SK-N-SH treated with all-trans-retinoic acid at 6 μM for 48 hours (cell line): ENCODE data around the gene ENO2.

Source experiments
- ATAC-seq: fragments of 200-7000 bp; cut with Tn5 transposase; 3 replicates; pipeline ENCODE4 v1.9.1; 2020; ENCODE audit warnings: mild to moderate bottlenecking, moderate library complexity
- ARNTL ChIP-seq: fragments of 450-650 bp; formaldehyde crosslinking; IDR thresholded peaks from 2 replicates; pipeline ENCODE4 v1.5.0; 2020; ENCODE audit warnings: low read depth, mild to moderate bottlenecking, moderate library complexity, borderline replicate concordance
- BACH2 ChIP-seq: fragments of 250-450 bp; sonication (Bioruptor Pico); IDR thresholded peaks from 2 replicates; pipeline ENCODE4 v1.9.0; 2021; ENCODE audit warnings: mild to moderate bottlenecking, borderline replicate concordance
- CREB5 ChIP-seq: fragments of 250-450 bp; sonication (Bioruptor Pico); IDR thresholded peaks from 2 replicates; pipeline ENCODE4 v1.5.1; 2020; ENCODE audit warnings: low read depth, mild to moderate bottlenecking, moderate library complexity
- CSDC2 ChIP-seq: fragments of 250-450 bp; sonication (Bioruptor Pico); IDR thresholded peaks from 2 replicates; pipeline ENCODE4 v1.5.0; 2020; ENCODE audit warnings: mild to moderate bottlenecking, moderate library complexity
- CSRNP3 ChIP-seq: fragments of 250-450 bp; sonication (Bioruptor Pico); IDR thresholded peaks from 2 replicates; pipeline ENCODE4 v1.5.1; 2021; ENCODE audit warnings: mild to moderate bottlenecking, moderate library complexity
- ESRRG ChIP-seq: fragments of 250-450 bp; sonication (Bioruptor Pico); IDR thresholded peaks from 2 replicates; pipeline ENCODE4 v1.6.1; 2021; ENCODE audit warnings: mild to moderate bottlenecking
- GLIS3 ChIP-seq: fragments of 250-450 bp; sonication (Bioruptor Pico); IDR thresholded peaks from 2 replicates; pipeline ENCODE4 v1.5.0; 2020; ENCODE audit warnings: mild to moderate bottlenecking, moderate library complexity
- ISL1 ChIP-seq: fragments of 250-450 bp; sonication (Bioruptor Pico); IDR thresholded peaks from 2 replicates; pipeline ENCODE4 v2.1.2; 2022; ENCODE audit warnings: mild to moderate bottlenecking, moderate library complexity
- PATZ1 ChIP-seq: fragments of 250-450 bp; sonication (Bioruptor Pico); IDR thresholded peaks from 2 replicates; pipeline ENCODE4 v1.8.0; 2020; ENCODE audit warnings: mild to moderate bottlenecking, moderate library complexity, borderline replicate concordance
- RARB ChIP-seq: fragments of 250-450 bp; sonication (Bioruptor Pico); IDR thresholded peaks from 2 replicates; pipeline ENCODE4 v1.8.0; 2021; ENCODE audit warnings: mild to moderate bottlenecking, moderate library complexity
- SNAI2 ChIP-seq: fragments of 250-450 bp; sonication (Bioruptor Pico); IDR thresholded peaks from 2 replicates; pipeline ENCODE4 v1.5.0; 2020; ENCODE audit warnings: mild to moderate bottlenecking, moderate library complexity
- TCF4 ChIP-seq: fragments of 250-450 bp; sonication (Bioruptor Pico); IDR thresholded peaks from 2 replicates; pipeline ENCODE4 v1.8.0; 2021; ENCODE audit warnings: mild to moderate bottlenecking, moderate library complexity, borderline replicate concordance
- TOX ChIP-seq: fragments of 250-450 bp; sonication (Bioruptor Pico); IDR thresholded peaks from 2 replicates; pipeline ENCODE4 v1.8.0; 2021; ENCODE audit warnings: mild to moderate bottlenecking, moderate library complexity, borderline replicate concordance
- TSHZ2 ChIP-seq: fragments of 250-450 bp; sonication (Bioruptor Pico); IDR thresholded peaks from 2 replicates; pipeline ENCODE4 v1.5.0; 2020; ENCODE audit warnings: mild to moderate bottlenecking, moderate library complexity
- ZC3H10 ChIP-seq: fragments of 250-450 bp; sonication (Bioruptor Pico); IDR thresholded peaks from 2 replicates; pipeline ENCODE4 v1.5.1; 2021; ENCODE audit warnings: mild to moderate bottlenecking, moderate library complexity
- ZFP3 ChIP-seq: fragments of 250-450 bp; sonication (Bioruptor Pico); IDR thresholded peaks from 2 replicates; pipeline ENCODE4 v1.5.0; 2020; ENCODE audit warnings: mild to moderate bottlenecking, moderate library complexity
- ZFP30 ChIP-seq: fragments of 450-650 bp; formaldehyde crosslinking; IDR thresholded peaks from 2 replicates; pipeline ENCODE4 v1.5.0; 2022; ENCODE audit warnings: mild to moderate bottlenecking, moderate library complexity
- ZNF565 ChIP-seq: fragments of 450-650 bp; formaldehyde crosslinking; conservative IDR thresholded peaks from 2 replicates; pipeline ENCODE4 v1.5.0; 2020; ENCODE audit warnings: low read depth, mild to moderate bottlenecking, moderate library complexity
- ZNF8 ChIP-seq: fragments of 450-650 bp; formaldehyde crosslinking; IDR thresholded peaks from 2 replicates; pipeline ENCODE4 v1.5.0; 2020; ENCODE audit warnings: mild to moderate bottlenecking, moderate library complexity

Gene ENO2

GRCh38 chr12:6919588-6919987, 5.2 kb downstream of the ENO2 start:
- ATAC-seq = no peak
- TF ChIP-seq RARB (CRISPR knock-in tag) = no peak
- no peak for TF ChIP-seq ISL1
- no peak for TF ChIP-seq TSHZ2 (CRISPR knock-in tag)
- no peak for TF ChIP-seq TCF4 (CRISPR knock-in tag)
- no peak for TF ChIP-seq CSRNP3 (CRISPR knock-in tag)
- TF ChIP-seq ZFP3 (CRISPR knock-in tag) = no peak
- TF ChIP-seq ZNF565 (CRISPR knock-in tag) = no peak
- no peak for TF ChIP-seq ESRRG (CRISPR knock-in tag)
- TF ChIP-seq, all 23 proteins: peak for 0

DNA sequence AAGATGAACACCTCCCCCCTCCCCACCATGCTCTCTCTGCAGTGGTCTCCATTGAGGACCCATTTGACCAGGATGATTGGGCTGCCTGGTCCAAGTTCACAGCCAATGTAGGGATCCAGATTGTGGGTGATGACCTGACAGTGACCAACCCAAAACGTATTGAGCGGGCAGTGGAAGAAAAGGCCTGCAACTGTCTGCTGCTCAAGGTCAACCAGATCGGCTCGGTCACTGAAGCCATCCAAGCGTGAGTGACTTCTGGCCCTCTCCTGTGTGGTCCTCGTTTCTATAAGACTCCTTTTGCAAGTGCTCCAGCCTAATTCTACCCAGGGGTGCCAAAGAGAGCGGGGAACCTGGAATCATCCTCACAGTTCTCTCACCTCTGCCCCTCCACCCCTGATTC, 7.2 kb downstream of the ENO2 start:
- TF ChIP-seq TOX (CRISPR knock-in tag) (no peak), PATZ1 (CRISPR knock-in tag) (no peak), ZFP3 (CRISPR knock-in tag) (no peak), RARB (CRISPR knock-in tag) (no peak), BACH2 (CRISPR knock-in tag) (no peak), SNAI2 (CRISPR knock-in tag) (no peak), ARNTL (CRISPR knock-in tag) (no peak), CSDC2 (CRISPR knock-in tag) (no peak), GLIS3 (CRISPR knock-in tag) (no peak), ISL1 (no peak), ESRRG (CRISPR knock-in tag) (no peak), ZNF565 (CRISPR knock-in tag) (no peak), ZNF8 (CRISPR knock-in tag) (no peak)
- ATAC-seq = no peak

GRCh38 chr12:6921996-6922946, 7.9 kb downstream of the ENO2 start:
- no peak for ATAC-seq

More at GRCh38 chr12:6921996-6922946, 7.9 kb downstream of the ENO2 start:
- TF ChIP-seq CSRNP3 (CRISPR knock-in tag) (no peak), ESRRG (CRISPR knock-in tag) (no peak), CREB5 (no peak), ZC3H10 (no peak), TCF4 (CRISPR knock-in tag) (no peak), ZFP30 (no peak), TOX (CRISPR knock-in tag) (no peak), ZNF565 (CRISPR knock-in tag) (no peak), ZNF8 (CRISPR knock-in tag) (no peak)
